ENCODE measurements around the gene ARHGAP12. TPM values are rescaled to one million over a fixed set of nuclear protein-coding genes. Genes with fewer than 3 reads are reported as not detected.

Gene ARHGAP12
- polyA plus RNA-seq, 1 donor: 47.2 TPM

- H3K36me3 ChIP-seq (ENCODE audit: control insufficient read depth, insufficient read depth, low read length): no peaks in the 10 kb centered on the region
- DNase-seq: no peak
- H3K4me1 ChIP-seq (ENCODE audit: control insufficient read depth, insufficient read depth, low read length): no peaks in the 10 kb centered on the region
- H3K27ac ChIP-seq (ENCODE audit: low read length): no peak overlapping the region
- H3K27me3 ChIP-seq (ENCODE audit: control insufficient read depth, insufficient read depth, low read length): no peaks in the 10 kb centered on the region
- no peak overlapping the region for H3K4me3 ChIP-seq (ENCODE audit: low read length)
- H3K9me3 ChIP-seq (ENCODE audit: control insufficient read depth, low read depth, low read length): peaks cover 3% of the 10 kb centered on the region
- WGBS (ENCODE audit: insufficient coverage, low lambda C conversion rate): no CpG with 5 or more reads among the region's 3 CpGs
Measured at GRCh38 chr10:31949266-31949665, 20.6 kb upstream of the ARHGAP12 start.

GRCh38 chr10:31948021-31948420 lies 19.4 kb upstream of the ARHGAP12 start:
- 75% methylated on average over 1 of the region's 7 CpGs for WGBS (ENCODE audit: insufficient coverage, low lambda C conversion rate)
- no peaks in the 10 kb centered on the region for H3K27me3 ChIP-seq (ENCODE audit: control insufficient read depth, insufficient read depth, low read length)
- H3K36me3 ChIP-seq (ENCODE audit: control insufficient read depth, insufficient read depth, low read length): no peaks in the 10 kb centered on the region
- no peaks in the 10 kb centered on the region for H3K9me3 ChIP-seq (ENCODE audit: control insufficient read depth, low read depth, low read length)
- no peak for DNase-seq
- no peak overlapping the region for H3K4me3 ChIP-seq (ENCODE audit: low read length)
- H3K4me1 ChIP-seq (ENCODE audit: control insufficient read depth, insufficient read depth, low read length): peaks cover 6% of the 10 kb centered on the region
- peak overlapping the region; percentile 1 for H3K27ac ChIP-seq (ENCODE audit: low read length)

DNA sequence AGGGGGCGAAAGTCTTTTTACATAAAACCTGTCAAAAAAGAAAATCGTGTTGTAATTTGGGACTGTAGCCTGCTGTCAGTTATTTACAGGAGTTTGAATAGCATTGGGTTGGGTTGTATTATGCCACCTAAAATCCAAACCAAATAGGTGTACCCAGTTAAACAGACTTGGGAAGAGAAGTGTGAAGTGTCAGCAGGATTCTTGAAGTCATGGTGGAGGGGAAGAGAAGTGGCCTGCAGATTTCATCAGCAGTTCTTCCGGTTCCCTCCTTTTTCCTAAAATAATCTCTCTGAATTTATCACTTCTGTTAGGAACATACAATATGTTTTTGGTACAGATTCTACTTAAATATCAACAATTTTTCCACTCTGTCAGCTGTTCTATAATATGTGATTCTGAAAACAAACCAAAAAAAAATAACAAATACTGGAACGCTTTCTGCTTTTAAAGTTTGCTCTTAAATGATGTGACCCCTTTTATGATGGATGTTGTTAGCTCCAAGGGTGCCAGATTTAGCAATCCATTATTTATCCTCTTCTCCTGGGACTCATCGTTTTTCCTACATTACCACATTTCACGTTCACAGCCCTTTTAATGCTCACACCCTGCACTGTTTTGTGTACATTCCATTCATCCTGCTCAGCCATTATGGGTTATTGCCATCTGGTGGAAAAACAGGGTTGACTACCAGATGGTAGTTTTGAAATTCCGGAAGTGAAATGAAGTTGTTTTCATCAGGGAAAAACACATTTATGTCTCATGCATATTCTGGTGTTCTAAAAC lies 18.7 kb upstream of the ARHGAP12 start:
- no peak overlapping the region for H3K4me3 ChIP-seq (ENCODE audit: low read length)
- DNase-seq: peak; percentile 61 to 75
- 64% methylated on average over 4 of the region's 7 CpGs for whole genome bisulfite sequencing (ENCODE audit: insufficient coverage, low lambda C conversion rate)

DNA sequence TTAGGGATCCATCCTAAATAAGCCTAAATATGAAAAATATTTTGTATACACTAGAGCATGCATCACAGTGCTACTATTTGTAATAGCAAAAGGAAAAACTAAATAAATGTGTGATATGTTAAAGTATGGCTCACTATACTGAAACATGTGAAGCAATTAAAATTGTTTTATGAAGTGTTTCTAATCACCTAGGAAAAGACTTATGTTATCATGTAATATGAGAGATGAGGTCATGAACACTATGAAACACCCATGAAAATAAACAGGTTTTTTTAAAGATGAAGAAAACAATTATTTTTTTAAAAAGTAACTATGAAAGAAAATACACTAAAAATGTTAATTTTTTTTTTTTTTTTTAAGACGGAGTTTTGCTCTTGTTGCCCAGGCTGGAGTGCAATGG lies 16.8 kb upstream of the ARHGAP12 start:
- WGBS (ENCODE audit: insufficient coverage, low lambda C conversion rate): no CpG with 5 or more reads among the region's 1 CpG
- Histone ChIP-seq H3K4me1 (ENCODE audit: control insufficient read depth, insufficient read depth, low read length) (peaks cover 24% of the 10 kb centered on the region), H3K9me3 (ENCODE audit: control insufficient read depth, low read depth, low read length) (no peaks in the 10 kb centered on the region), H3K36me3 (ENCODE audit: control insufficient read depth, insufficient read depth, low read length) (no peaks in the 10 kb centered on the region), H3K4me3 (ENCODE audit: low read length) (no peak overlapping the region), H3K27ac (ENCODE audit: low read length) (no peak overlapping the region), H3K27me3 (ENCODE audit: control insufficient read depth, insufficient read depth, low read length) (no peaks in the 10 kb centered on the region)
- DNase-seq: no peak

More for the DNA sequence above, 18.7 kb upstream of the ARHGAP12 start:
- H3K27ac ChIP-seq (ENCODE audit: low read length): peak overlapping the region; percentile 1
- no peaks in the 10 kb centered on the region for H3K9me3 ChIP-seq (ENCODE audit: control insufficient read depth, low read depth, low read length)
- peaks cover 10% of the 10 kb centered on the region for H3K4me1 ChIP-seq (ENCODE audit: control insufficient read depth, insufficient read depth, low read length)
- H3K27me3 ChIP-seq (ENCODE audit: control insufficient read depth, insufficient read depth, low read length): no peaks in the 10 kb centered on the region
- H3K36me3 ChIP-seq (ENCODE audit: control insufficient read depth, insufficient read depth, low read length): no peaks in the 10 kb centered on the region

DNA sequence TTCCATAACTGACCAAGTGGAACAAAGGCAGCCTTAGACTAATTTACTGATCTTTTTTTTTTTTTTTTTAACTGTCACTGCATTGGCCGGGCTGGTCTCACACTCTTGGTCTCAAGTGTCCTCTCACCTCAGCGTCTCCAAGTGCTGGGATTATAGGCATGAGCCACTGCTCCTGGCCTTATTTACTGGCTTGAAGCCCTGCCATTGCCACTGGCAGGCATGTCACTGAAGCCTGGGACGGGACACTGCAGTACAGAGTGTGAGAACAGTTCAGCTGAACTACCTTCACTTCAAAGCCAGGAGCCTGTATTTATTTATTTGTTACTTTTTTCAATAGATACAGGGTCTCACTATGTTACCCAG lies 15.4 kb upstream of the ARHGAP12 start:
- peak overlapping the region; percentile 76 for H3K27ac ChIP-seq (ENCODE audit: low read length)
- peaks cover 24% of the 10 kb centered on the region for H3K4me1 ChIP-seq (ENCODE audit: control insufficient read depth, insufficient read depth, low read length)
- no peaks in the 10 kb centered on the region for H3K36me3 ChIP-seq (ENCODE audit: control insufficient read depth, insufficient read depth, low read length)
- WGBS (ENCODE audit: insufficient coverage, low lambda C conversion rate): no CpG with 5 or more reads among the region's 3 CpGs
- no peak overlapping the region for H3K4me3 ChIP-seq (ENCODE audit: low read length)
- no peaks in the 10 kb centered on the region for H3K9me3 ChIP-seq (ENCODE audit: control insufficient read depth, low read depth, low read length)
- no peak for DNase-seq
- H3K27me3 ChIP-seq (ENCODE audit: control insufficient read depth, insufficient read depth, low read length): no peaks in the 10 kb centered on the region

DNA sequence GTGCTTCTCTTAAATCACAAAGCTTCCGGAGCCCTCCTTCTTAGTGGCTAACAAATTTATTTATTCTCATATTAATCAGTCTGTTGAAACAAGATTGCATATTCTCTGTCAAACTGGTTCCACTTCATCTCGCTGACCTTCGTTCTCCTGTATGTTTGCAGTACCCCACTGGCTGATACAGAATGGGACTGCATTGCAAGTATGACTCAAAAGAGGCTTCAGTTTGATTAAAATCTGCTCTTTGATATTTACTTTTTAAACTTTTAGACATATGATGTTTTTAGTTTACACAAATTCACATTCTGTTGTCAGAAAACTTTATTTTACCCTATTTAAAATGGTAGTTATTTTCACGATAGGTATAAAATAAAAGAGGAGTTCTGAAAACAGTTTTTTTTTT lies 14.3 kb upstream of the ARHGAP12 start:
- DNase-seq: peak; percentile 86 to 95
- H3K4me3 ChIP-seq (ENCODE audit: low read length): no peak overlapping the region
- no peaks in the 10 kb centered on the region for H3K36me3 ChIP-seq (ENCODE audit: control insufficient read depth, insufficient read depth, low read length)
- WGBS (ENCODE audit: insufficient coverage, low lambda C conversion rate): 61% methylated on average over 2 of the region's 4 CpGs
- H3K27ac ChIP-seq (ENCODE audit: low read length): peak overlapping the region; percentile 76
- H3K27me3 ChIP-seq (ENCODE audit: control insufficient read depth, insufficient read depth, low read length): no peaks in the 10 kb centered on the region
- H3K9me3 ChIP-seq (ENCODE audit: control insufficient read depth, low read depth, low read length): no peaks in the 10 kb centered on the region
- H3K4me1 ChIP-seq (ENCODE audit: control insufficient read depth, insufficient read depth, low read length): peaks cover 24% of the 10 kb centered on the region

- H3K4me3 ChIP-seq (ENCODE audit: low read length): no peak overlapping the region
- no peaks in the 10 kb centered on the region for H3K27me3 ChIP-seq (ENCODE audit: control insufficient read depth, insufficient read depth, low read length)
- H3K27ac ChIP-seq (ENCODE audit: low read length): peak overlapping the region; percentile 76
- H3K4me1 ChIP-seq (ENCODE audit: control insufficient read depth, insufficient read depth, low read length): peaks cover 24% of the 10 kb centered on the region
- DNase-seq: no peak
- no peaks in the 10 kb centered on the region for H3K36me3 ChIP-seq (ENCODE audit: control insufficient read depth, insufficient read depth, low read length)
- no peaks in the 10 kb centered on the region for H3K9me3 ChIP-seq (ENCODE audit: control insufficient read depth, low read depth, low read length)
- WGBS (ENCODE audit: insufficient coverage, low lambda C conversion rate): no CpG with 5 or more reads among the region's 1 CpG
Measured at GRCh38 chr10:31942435-31942834, 13.8 kb upstream of the ARHGAP12 start.

DNA sequence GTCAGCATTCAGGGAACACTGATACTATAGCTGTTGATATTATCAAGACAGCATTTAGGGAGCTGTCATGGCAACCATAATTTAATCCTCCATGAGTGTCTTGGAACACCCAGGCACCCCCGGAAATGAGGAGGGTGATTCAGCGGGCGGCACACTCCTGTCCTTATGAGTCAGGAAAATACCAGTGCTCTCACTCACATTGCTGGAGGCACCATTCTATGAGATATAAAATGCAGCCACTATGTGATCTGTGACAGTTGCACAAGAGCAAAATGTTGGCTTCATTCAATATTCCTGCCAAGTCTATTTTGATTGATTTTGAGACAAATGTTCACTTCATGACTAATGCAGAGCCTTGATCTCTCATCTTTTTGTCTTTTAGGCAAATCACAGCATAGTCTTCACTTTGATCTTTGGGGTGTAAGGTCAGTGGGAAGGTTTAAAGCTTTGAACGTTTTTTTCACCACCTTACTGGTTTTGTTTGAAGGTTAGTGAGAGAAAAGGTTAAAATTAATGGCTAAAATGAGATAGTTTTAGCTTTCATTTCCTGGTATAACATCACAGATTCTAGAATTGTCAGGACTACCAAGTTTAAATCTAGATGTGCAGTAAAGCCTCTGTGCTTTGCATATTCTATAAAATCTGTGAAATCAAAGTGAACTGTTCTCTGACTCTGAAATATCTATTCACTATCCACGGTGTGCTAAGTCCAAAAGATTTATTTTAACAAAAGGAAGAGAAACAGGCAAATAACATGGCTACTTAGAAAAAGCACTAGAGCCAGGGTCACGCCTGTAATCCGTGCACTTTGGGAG lies 12.4 kb upstream of the ARHGAP12 start:
- no peaks in the 10 kb centered on the region for H3K9me3 ChIP-seq (ENCODE audit: control insufficient read depth, low read depth, low read length)
- H3K27ac ChIP-seq (ENCODE audit: low read length): peak overlapping the region; percentile 59
- no peaks in the 10 kb centered on the region for H3K27me3 ChIP-seq (ENCODE audit: control insufficient read depth, insufficient read depth, low read length)
- H3K4me1 ChIP-seq (ENCODE audit: control insufficient read depth, insufficient read depth, low read length): peaks cover 24% of the 10 kb centered on the region
- no peak overlapping the region for H3K4me3 ChIP-seq (ENCODE audit: low read length)
- H3K36me3 ChIP-seq (ENCODE audit: control insufficient read depth, insufficient read depth, low read length): no peaks in the 10 kb centered on the region
- 40% methylated on average over 1 of the region's 7 CpGs for WGBS (ENCODE audit: insufficient coverage, low lambda C conversion rate)
- DNase-seq: peak in 1 of 2 donors; percentile 64

DNA sequence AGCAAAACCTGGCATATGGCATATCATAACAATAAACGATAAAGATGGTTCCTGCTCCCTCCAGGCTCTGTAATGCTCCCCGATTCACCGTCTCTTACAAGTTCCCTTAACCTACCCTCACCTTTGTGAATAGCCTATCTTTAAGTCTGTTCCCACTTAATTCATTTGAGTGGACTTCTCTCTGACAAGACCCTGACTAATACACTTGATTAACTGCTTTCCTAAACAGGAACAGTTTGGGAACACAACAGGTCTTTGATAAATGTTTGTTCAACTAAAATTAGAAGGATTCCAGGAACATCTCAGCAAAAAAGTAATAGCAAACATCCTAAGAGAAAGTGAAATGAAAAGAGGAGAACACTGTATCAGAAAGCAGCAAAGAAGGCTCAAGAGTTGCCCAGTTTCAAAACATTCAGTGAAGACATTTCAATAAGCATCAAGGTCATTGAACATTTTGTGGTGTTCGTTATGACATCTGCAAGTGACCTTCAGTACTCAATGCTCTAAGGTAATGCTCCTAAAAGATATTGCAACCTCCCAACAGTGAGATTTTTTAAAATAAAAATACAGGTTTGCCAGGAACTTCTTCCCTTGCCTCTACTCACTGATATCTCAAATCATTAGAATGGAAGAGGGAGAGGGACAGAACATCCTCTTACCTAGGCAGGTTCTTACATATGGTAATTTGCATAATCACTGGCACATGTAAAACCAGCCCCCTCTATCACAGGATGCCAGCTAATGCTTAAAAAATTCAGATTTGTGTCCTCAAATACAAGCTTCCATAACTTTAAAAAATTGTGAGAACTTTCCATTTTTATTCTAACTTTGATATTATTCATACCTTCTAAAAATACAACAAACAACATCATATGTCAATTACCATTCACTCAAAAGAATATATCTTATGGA lies 11.4 kb upstream of the ARHGAP12 start:
- Histone ChIP-seq H3K4me1 (ENCODE audit: control insufficient read depth, insufficient read depth, low read length) (peaks cover 24% of the 10 kb centered on the region), H3K9me3 (ENCODE audit: control insufficient read depth, low read depth, low read length) (no peaks in the 10 kb centered on the region), H3K27me3 (ENCODE audit: control insufficient read depth, insufficient read depth, low read length) (no peaks in the 10 kb centered on the region), H3K27ac (ENCODE audit: low read length) (no peak overlapping the region), H3K36me3 (ENCODE audit: control insufficient read depth, insufficient read depth, low read length) (no peaks in the 10 kb centered on the region), H3K4me3 (ENCODE audit: low read length) (no peak overlapping the region)
- no peak for DNase-seq
- no CpG with 5 or more reads among the region's 4 CpGs for WGBS (ENCODE audit: insufficient coverage, low lambda C conversion rate)

- Histone ChIP-seq H3K27ac (ENCODE audit: low read length) (no peak overlapping the region), H3K4me1 (ENCODE audit: control insufficient read depth, insufficient read depth, low read length) (peaks cover 14% of the 10 kb centered on the region), H3K27me3 (ENCODE audit: control insufficient read depth, insufficient read depth, low read length) (no peaks in the 10 kb centered on the region), H3K9me3 (ENCODE audit: control insufficient read depth, low read depth, low read length) (no peaks in the 10 kb centered on the region), H3K36me3 (ENCODE audit: control insufficient read depth, insufficient read depth, low read length) (no peaks in the 10 kb centered on the region), H3K4me3 (ENCODE audit: low read length) (no peak overlapping the region)
- WGBS (ENCODE audit: insufficient coverage, low lambda C conversion rate): no CpG with 5 or more reads among the region's 9 CpGs
- DNase-seq: no peak
Measured at GRCh38 chr10:31937371-31937770, 8.7 kb upstream of the ARHGAP12 start.
